ENCODE results near the gene GDF11. TPM values are rescaled to one million over a fixed set of nuclear protein-coding genes. Genes with fewer than 3 reads are reported as not detected.

The GDF11 gene
- total RNA-seq, 1 donor from 2014 or later, result 14.2 TPM

GRCh38 chr12:55765736-55766290, 22.9 kb downstream of the GDF11 start:
- Mint-ChIP-seq H3K4me3 (no peak overlapping the region), H3K36me3 (ENCODE audit: low read depth) (peaks cover 15% of the 10 kb centered on the region), H3K9me3 (no peaks in the 10 kb centered on the region), H3K4me1 (ENCODE audit: low read depth) (no peaks in the 10 kb centered on the region), H3K27ac (no peak overlapping the region), H3K27me3 (ENCODE audit: insufficient read depth) (no peaks in the 10 kb centered on the region)
- intact Hi-C loops (cut with micrococcal nuclease), result no loop called here
- no peak for DNase-seq (ENCODE audit: low spot score)

- peaks cover 2% of the 10 kb centered on the region for H3K4me1 Mint-ChIP-seq (ENCODE audit: low read depth)
- H3K27ac Mint-ChIP-seq, result no peak overlapping the region
- H3K27me3 Mint-ChIP-seq (ENCODE audit: insufficient read depth), result no peaks in the 10 kb centered on the region
- intact Hi-C loops (cut with micrococcal nuclease), result no loop called here
- H3K4me3 Mint-ChIP-seq, result no peak overlapping the region
- H3K36me3 Mint-ChIP-seq (ENCODE audit: low read depth), result peaks cover 19% of the 10 kb centered on the region
- DNase-seq (ENCODE audit: low spot score), result no peak
- H3K9me3 Mint-ChIP-seq, result no peaks in the 10 kb centered on the region
Measured at GRCh38 chr12:55767156-55767555, 24.2 kb downstream of the GDF11 start.

- no peak for DNase-seq (ENCODE audit: low spot score)
- Mint-ChIP-seq H3K36me3 (ENCODE audit: low read depth) (peaks cover 29% of the 10 kb centered on the region), H3K27ac (no peak overlapping the region), H3K9me3 (no peaks in the 10 kb centered on the region), H3K4me1 (ENCODE audit: low read depth) (peaks cover 5% of the 10 kb centered on the region), H3K4me3 (no peak overlapping the region), H3K27me3 (ENCODE audit: insufficient read depth) (no peaks in the 10 kb centered on the region)
- intact Hi-C loops (cut with micrococcal nuclease), result no loop called here
Measured at GRCh38 chr12:55771736-55772135, 28.8 kb downstream of the GDF11 start.

- intact Hi-C loops (cut with micrococcal nuclease), result no loop called here
- H3K36me3 Mint-ChIP-seq (ENCODE audit: low read depth), result peaks cover 36% of the 10 kb centered on the region
- no peak overlapping the region for H3K27ac Mint-ChIP-seq
Measured at GRCh38 chr12:55777856-55778255, 34.9 kb downstream of the GDF11 start.

GRCh38 chr12:55780685-55781084, 37.8 kb downstream of the GDF11 start:
- no peak overlapping the region for H3K4me3 Mint-ChIP-seq
- no peak for DNase-seq (ENCODE audit: low spot score)
- peak overlapping the region; percentile 73 for H3K27ac Mint-ChIP-seq
- intact Hi-C loops (cut with micrococcal nuclease), result no loop called here
- H3K27me3 Mint-ChIP-seq (ENCODE audit: insufficient read depth), result no peaks in the 10 kb centered on the region
- peaks cover 27% of the 10 kb centered on the region for H3K4me1 Mint-ChIP-seq (ENCODE audit: low read depth)
- H3K36me3 Mint-ChIP-seq (ENCODE audit: low read depth), result peaks cover 35% of the 10 kb centered on the region
- H3K9me3 Mint-ChIP-seq, result no peaks in the 10 kb centered on the region

More at GRCh38 chr12:55777856-55778255, 34.9 kb downstream of the GDF11 start:
- no peaks in the 10 kb centered on the region for H3K27me3 Mint-ChIP-seq (ENCODE audit: insufficient read depth)
- peaks cover 27% of the 10 kb centered on the region for H3K4me1 Mint-ChIP-seq (ENCODE audit: low read depth)
- no peak for DNase-seq (ENCODE audit: low spot score)
- H3K4me3 Mint-ChIP-seq, result no peak overlapping the region
- H3K9me3 Mint-ChIP-seq, result no peaks in the 10 kb centered on the region

GRCh38 chr12:55788546-55788945, 45.6 kb downstream of the GDF11 start:
- no peaks in the 10 kb centered on the region for H3K27me3 Mint-ChIP-seq (ENCODE audit: insufficient read depth)
- H3K36me3 Mint-ChIP-seq (ENCODE audit: low read depth), result peaks cover 40% of the 10 kb centered on the region
- no peaks in the 10 kb centered on the region for H3K9me3 Mint-ChIP-seq
- H3K27ac Mint-ChIP-seq, result no peak overlapping the region
- H3K4me3 Mint-ChIP-seq, result no peak overlapping the region
- DNase-seq (ENCODE audit: low spot score), result no peak
- H3K4me1 Mint-ChIP-seq (ENCODE audit: low read depth), result no peaks in the 10 kb centered on the region
- intact Hi-C loops (cut with micrococcal nuclease), result no loop called here

GRCh38 chr12:55789171-55789570, 46.2 kb downstream of the GDF11 start:
- DNase-seq (ENCODE audit: low spot score), result no peak
- Mint-ChIP-seq H3K9me3 (no peaks in the 10 kb centered on the region), H3K36me3 (ENCODE audit: low read depth) (peaks cover 39% of the 10 kb centered on the region), H3K27ac (no peak overlapping the region), H3K4me1 (ENCODE audit: low read depth) (no peaks in the 10 kb centered on the region), H3K27me3 (ENCODE audit: insufficient read depth) (no peaks in the 10 kb centered on the region), H3K4me3 (no peak overlapping the region)
- intact Hi-C loops (cut with micrococcal nuclease), result no loop called here

- Mint-ChIP-seq H3K9me3 (no peaks in the 10 kb centered on the region), H3K4me1 (ENCODE audit: low read depth) (no peaks in the 10 kb centered on the region), H3K27me3 (ENCODE audit: insufficient read depth) (no peaks in the 10 kb centered on the region), H3K36me3 (ENCODE audit: low read depth) (peaks cover 43% of the 10 kb centered on the region), H3K27ac (no peak overlapping the region), H3K4me3 (no peak overlapping the region)
- no peak for DNase-seq (ENCODE audit: low spot score)
- intact Hi-C loops (cut with micrococcal nuclease), result no loop called here
Measured at GRCh38 chr12:55789893-55790292, 47.0 kb downstream of the GDF11 start.

- no peaks in the 10 kb centered on the region for H3K9me3 Mint-ChIP-seq
- no peak overlapping the region for H3K4me3 Mint-ChIP-seq
- peaks cover 14% of the 10 kb centered on the region for H3K4me1 Mint-ChIP-seq (ENCODE audit: low read depth)
- H3K27ac Mint-ChIP-seq, result no peak overlapping the region
- no peaks in the 10 kb centered on the region for H3K27me3 Mint-ChIP-seq (ENCODE audit: insufficient read depth)
- intact Hi-C loops (cut with micrococcal nuclease), result no loop called here
- no peak for DNase-seq (ENCODE audit: low spot score)
- H3K36me3 Mint-ChIP-seq (ENCODE audit: low read depth), result peaks cover 38% of the 10 kb centered on the region
Measured at GRCh38 chr12:55795950-55796349, 53.0 kb downstream of the GDF11 start.

- no peak for DNase-seq (ENCODE audit: low spot score)
- Mint-ChIP-seq H3K4me1 (ENCODE audit: low read depth) (peaks cover 14% of the 10 kb centered on the region), H3K9me3 (no peaks in the 10 kb centered on the region), H3K27ac (no peak overlapping the region), H3K4me3 (no peak overlapping the region), H3K36me3 (ENCODE audit: low read depth) (peaks cover 39% of the 10 kb centered on the region), H3K27me3 (ENCODE audit: insufficient read depth) (no peaks in the 10 kb centered on the region)
- intact Hi-C loops (cut with micrococcal nuclease), result loop anchor here (1.0 kb wide), 3 partner anchors 13 to 58 kb away; partner anchors contain the start of gene GDF11
Measured at GRCh38 chr12:55797068-55797467, 54.1 kb downstream of the GDF11 start.

- Mint-ChIP-seq H3K4me3 (no peak overlapping the region), H3K27ac (no peak overlapping the region), H3K4me1 (ENCODE audit: low read depth) (peaks cover 14% of the 10 kb centered on the region), H3K36me3 (ENCODE audit: low read depth) (peaks cover 38% of the 10 kb centered on the region), H3K9me3 (no peaks in the 10 kb centered on the region), H3K27me3 (ENCODE audit: insufficient read depth) (no peaks in the 10 kb centered on the region)
- DNase-seq (ENCODE audit: low spot score), result no peak
- intact Hi-C loops (cut with micrococcal nuclease), result loop anchor here (1.0 kb wide), 3 partner anchors 13 to 58 kb away; partner anchors contain the start of gene GDF11
Measured at GRCh38 chr12:55797550-55797949, 54.6 kb downstream of the GDF11 start.

Other genes starting within 250 kb of the GDF11 start
- not detected in 2 replicates for gene OR6C4, start 193.5 kb upstream of the GDF11 start, total RNA-seq
- not detected in 2 replicates for gene OR2AP1, start 170.7 kb upstream of the GDF11 start, total RNA-seq
- gene OR10P1, start 106.2 kb upstream of the GDF11 start, total RNA-seq, result not detected in 2 replicates
- gene ITGA7, start 35.2 kb upstream of the GDF11 start, total RNA-seq, result 0.88 and 1.1 TPM in 2 replicates
- gene BLOC1S1, start 27.1 kb upstream of the GDF11 start, total RNA-seq, result 62.5 and 64.8 TPM in 2 replicates
- gene RDH5, start 22.7 kb upstream of the GDF11 start, total RNA-seq, result 4.2 and 6.7 TPM in 2 replicates
- 183 and 198 TPM in 2 replicates for gene CD63, start 14.1 kb upstream of the GDF11 start, total RNA-seq
- 70.7 and 75.1 TPM in 2 replicates for gene SARNP, start 74.6 kb downstream of the GDF11 start, total RNA-seq
- 58.9 and 61.2 TPM in 2 replicates for gene ORMDL2, start 74.9 kb downstream of the GDF11 start, total RNA-seq
- gene DNAJC14, start 86.5 kb downstream of the GDF11 start, total RNA-seq, result 43.5 and 45.0 TPM in 2 replicates
- not detected in 2 replicates for gene MMP19, start 99.8 kb downstream of the GDF11 start, total RNA-seq
- gene PYM1, start 184.8 kb downstream of the GDF11 start, total RNA-seq, result 38.8 and 40.5 TPM in 2 replicates
- gene DGKA, start 188.0 kb downstream of the GDF11 start, total RNA-seq, result 352 and 379 TPM in 2 replicates
- 0.29 TPM in 1 of 2 replicates, not detected in the other for gene PMEL, start 222.9 kb downstream of the GDF11 start, total RNA-seq
- gene CDK2, start 223.7 kb downstream of the GDF11 start, total RNA-seq, result 93.5 and 109 TPM in 2 replicates
- gene RAB5B, start 231.0 kb downstream of the GDF11 start, total RNA-seq, result 42.6 and 47.0 TPM in 2 replicates

Measured in activated T-helper 1 cell treated with anti-CD3 and anti-CD28 coated beads, Interleukin-12 subunit alpha, Interleukin-12 subunit beta, Interleukin-2, Interleukin-4 antibody, amounts not matched to agents 30 ng/mL and 10 ng/mL and 1 ng/mL, durations not matched to agents 14 hours and 24 hours and 36 hours (primary cell).